UCSD-AML1 (cell line): ENCODE data around the gene ARHGAP18.
"Not testable (repeated sequence)": the region's sequence is repeated elsewhere in the genome, so short reads cannot be mapped to it uniquely, and the experiment has no call there.

Experiments used
- DNase-seq: peaks from one replicate; lab custom pipeline; 2025; ENCODE audit not compliant: unreplicated experiment; lab: John Stamatoyannopoulos, UW

ARHGAP18 gene

GRCh38 chr6:129597023-129597713 lies 112.8 kb downstream of the ARHGAP18 start:
- DNase-seq: no peak

DNA sequence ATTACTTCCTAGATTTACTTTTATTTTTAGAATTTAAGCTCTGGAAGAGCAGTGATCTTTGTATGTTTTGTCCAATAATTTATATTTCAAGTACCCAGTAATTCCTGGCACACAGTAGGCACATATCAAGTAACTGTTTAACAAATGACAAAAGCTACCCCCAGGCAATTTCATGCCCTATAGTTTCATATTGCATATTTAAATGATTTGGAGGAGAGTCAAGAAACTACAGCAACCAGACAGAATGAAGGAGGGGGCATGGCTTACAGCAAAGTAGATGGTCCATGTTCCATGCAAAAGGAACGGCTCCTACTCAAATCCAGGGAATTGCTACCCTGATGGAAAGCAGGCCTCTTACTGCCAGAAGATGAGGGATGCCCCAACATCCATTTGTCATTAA lies 113.5 kb downstream of the ARHGAP18 start:
- no peak for DNase-seq

DNA sequence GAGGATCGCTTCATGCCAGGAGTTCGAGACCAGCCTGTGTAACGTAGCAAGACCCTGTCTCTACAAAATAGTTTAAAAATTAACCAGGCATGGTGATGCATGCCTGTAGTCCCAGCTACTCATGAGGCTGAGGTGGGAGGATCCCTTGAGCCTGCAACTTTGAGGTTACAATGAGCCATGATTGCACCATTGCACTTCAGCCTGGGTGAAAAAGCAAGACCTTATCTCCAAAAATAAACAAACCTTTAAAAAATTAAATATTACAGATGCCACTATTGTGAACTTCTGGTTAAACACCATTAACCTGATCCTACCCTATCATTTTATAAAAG lies 116.8 kb downstream of the ARHGAP18 start:
- no peak for DNase-seq

GRCh38 chr6:129592516-129593232 lies 117.3 kb downstream of the ARHGAP18 start:
- no peak for DNase-seq

- no peak for DNase-seq
Observed at GRCh38 chr6:129590408-129591022, 119.5 kb downstream of the ARHGAP18 start.

- no peak for DNase-seq
Observed at GRCh38 chr6:129586815-129587214, 123.2 kb downstream of the ARHGAP18 start.

DNA sequence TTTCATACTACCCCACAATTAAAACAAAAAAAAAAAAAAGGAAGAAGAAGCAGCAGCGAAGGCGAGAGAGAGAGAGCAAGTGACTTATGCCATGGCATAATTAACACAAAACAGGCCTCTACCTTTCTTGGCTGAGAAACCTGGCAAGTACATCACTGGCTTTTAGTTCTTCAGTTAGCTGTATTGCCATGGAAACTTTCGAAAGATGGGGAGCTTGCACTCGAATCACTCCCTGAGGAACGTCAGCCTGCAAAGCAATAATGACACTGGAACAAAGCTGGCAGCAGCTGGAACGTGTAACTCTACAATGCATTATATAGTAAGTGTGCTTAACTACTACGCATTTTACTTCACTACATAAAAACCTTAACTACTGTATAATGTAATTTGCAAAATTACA lies 126.1 kb downstream of the ARHGAP18 start:
- DNase-seq: no peak

GRCh38 chr6:129578315-129578714 lies 131.7 kb downstream of the ARHGAP18 start:
- no peak for DNase-seq

GRCh38 chr6:129577691-129578090 lies 132.3 kb downstream of the ARHGAP18 start:
- DNase-seq: no peak

GRCh38 chr6:129576456-129576855 lies 133.5 kb downstream of the ARHGAP18 start:
- DNase-seq: no peak

DNA sequence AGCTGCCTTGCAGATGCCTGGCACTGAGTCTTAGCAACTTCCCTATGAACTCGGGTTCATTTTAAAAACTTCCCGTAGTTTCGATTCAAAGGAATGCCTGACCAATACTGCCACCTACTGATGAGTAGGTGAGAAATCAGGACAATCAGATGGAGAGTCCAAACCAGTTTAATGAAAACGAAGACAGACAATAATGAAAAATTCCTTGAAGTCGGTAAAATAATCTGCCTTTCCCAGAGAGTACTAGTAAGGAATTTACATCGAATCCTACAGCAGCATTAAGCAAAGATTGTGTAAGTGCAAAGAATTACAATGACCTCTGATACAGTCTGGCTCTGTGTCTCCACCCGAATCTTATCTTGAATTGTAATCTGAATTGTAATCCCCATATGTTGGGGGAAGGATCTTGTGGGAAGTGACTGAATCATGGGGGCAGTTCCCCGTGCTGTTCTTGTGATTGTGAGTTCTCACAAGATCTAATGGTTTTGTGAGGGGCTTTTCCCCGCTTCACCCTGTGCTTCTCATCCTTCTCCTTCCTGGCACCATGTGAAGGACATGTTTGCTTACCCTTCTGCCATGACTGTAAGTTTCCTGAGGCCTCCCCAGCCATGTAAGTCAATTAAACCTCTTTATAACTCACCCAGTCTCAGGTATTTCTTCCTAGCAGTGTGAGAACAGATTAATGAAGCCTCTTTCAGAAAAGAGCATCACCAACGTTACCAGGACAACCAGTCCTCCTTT lies 134.4 kb downstream of the ARHGAP18 start:
- no peak for DNase-seq

- DNase-seq: not testable (repeated sequence)
Observed at GRCh38 chr6:129574605-129575004, 135.4 kb downstream of the ARHGAP18 start.

DNA sequence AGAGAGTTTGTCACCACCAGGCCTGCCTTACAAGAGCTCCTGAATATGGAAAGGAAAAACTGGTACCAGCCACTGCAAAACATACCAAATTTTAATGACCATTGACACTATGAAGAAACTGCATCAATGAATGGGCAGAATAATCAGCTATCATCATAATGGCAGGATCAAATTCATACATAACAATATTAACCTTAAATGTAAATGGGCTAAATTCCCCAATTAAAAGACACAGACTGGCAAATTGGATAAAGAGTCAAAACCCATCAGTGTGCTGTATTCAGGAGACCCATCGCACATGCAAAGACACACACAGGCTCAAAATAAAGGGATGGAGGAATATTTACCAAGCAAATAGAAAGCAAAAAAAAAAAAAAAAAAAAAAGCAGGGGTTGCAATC lies 139.0 kb downstream of the ARHGAP18 start:
- not testable (repeated sequence) for DNase-seq

GRCh38 chr6:129568015-129568414 lies 142.0 kb downstream of the ARHGAP18 start:
- DNase-seq: no peak

GRCh38 chr6:129567374-129567773 lies 142.6 kb downstream of the ARHGAP18 start:
- DNase-seq: peak; percentile 17

- no peak for DNase-seq
Observed at GRCh38 chr6:129565811-129566210, 144.2 kb downstream of the ARHGAP18 start.

DNA sequence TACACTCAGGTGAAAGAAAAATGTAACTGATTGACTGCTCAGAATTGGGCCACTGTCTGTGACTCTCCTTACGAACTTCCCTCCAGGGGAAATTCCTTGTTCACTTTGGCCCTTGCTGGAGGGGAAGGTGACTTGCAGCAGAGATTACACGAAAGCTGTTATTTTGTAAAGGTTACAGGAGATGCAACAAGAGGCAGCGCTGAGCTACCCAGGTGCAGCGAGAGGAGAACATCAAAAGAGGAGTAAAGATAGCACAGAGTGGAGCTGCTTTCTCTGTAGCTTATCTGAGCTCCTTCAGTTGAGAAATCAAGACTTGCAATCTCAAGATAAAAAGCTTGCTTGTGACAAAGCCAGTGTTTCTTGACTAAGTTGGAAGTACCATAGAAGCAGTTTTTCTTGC lies 144.6 kb downstream of the ARHGAP18 start:
- DNase-seq: no peak

DNA sequence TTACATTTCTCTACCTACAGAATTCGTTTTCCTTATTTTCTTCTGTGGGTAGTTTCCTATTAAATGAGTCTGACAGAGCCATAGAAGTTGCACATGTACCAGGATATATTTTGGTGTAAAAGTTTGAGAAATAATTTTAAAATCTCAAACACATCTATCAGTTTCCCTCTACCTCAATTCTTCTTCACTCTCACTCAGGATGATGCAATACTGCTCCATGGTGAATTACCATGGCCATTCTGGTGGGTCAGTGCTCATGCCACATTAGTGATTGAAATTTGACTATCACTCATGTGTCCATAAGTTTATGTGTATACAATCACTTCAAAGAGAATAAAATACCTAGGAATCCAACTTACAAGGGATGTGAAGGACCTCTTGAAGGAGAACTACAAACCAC lies 151.7 kb downstream of the ARHGAP18 start:
- no peak for DNase-seq

DNA sequence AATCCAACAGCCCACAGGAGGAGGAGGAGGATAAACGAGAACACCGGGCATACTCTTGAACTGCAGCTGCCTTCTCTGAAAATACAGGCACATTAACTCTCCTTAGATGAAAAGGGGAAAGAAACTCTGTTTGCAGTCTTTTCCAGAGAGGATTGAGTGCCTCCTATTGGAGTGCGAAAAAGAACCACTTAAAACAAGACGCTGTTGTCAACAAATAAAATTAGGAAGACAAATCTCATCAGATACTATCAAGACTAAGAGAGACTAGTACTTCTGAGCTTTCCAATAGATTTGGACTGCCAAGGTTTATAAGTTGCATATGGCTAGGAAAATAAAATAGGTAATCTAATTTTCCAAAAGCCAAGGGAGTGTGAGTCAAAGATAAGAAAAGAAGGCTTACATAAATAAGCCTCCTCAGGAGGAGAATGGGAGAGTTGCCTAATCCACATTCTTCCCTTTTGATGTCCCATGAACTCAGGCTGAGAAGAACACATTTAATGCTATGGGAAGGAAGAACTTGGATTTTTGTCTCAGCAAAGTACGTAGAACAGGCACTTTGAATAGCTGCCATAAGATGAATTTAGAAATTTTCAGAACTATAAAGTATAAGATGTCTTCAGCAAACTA lies 154.7 kb downstream of the ARHGAP18 start:
- no peak for DNase-seq

DNA sequence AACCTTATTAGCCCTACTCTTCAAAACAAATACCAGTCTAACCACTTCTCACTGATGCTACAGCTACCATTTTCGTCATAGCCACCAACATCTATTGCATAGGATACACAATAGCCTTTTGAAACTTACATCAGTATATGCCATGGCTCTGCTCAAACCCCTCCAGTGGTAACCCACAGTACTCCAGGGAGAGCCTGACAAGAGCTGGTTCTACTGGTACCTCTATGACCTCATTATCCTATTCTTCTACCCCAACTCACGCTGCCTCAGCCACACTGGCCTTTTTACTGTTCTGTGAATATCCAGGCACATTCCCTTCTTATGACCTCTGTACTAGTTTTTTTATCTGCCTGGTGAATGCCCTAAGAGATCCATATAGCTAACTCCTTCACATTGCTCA lies 157.6 kb downstream of the ARHGAP18 start:
- no peak for DNase-seq

- DNase-seq: no peak
Observed at GRCh38 chr6:129551486-129551885, 158.5 kb downstream of the ARHGAP18 start.
